ENCODE measurements around the gene ATP8A2.

The ATP8A2 gene

GRCh38 chr13:25881136-25881926 lies 509.6 kb downstream of the ATP8A2 start:
- H3K27ac ChIP-seq (ENCODE audit: low read length): no peak overlapping the region

GRCh38 chr13:25881971-25882451 lies 510.2 kb downstream of the ATP8A2 start:
- Histone ChIP-seq H3K27ac (ENCODE audit: low read length) (no peak overlapping the region), H3K9me3 (ENCODE audit: control insufficient read depth in 1 of 2, low read length in 2 of 2) (no peaks in the 10 kb centered on the region), H3K4me3 (ENCODE audit: low read depth in 1 of 2, low read length in 2 of 2) (no peak overlapping the region), H3K36me3 (ENCODE audit: control insufficient read depth in 1 of 2, insufficient read depth in 2 of 2, low read length in 2 of 2) (no peaks in the 10 kb centered on the region), H3K27me3 (ENCODE audit: low read depth, low read length) (no peaks in the 10 kb centered on the region), H3K4me1 (ENCODE audit: control insufficient read depth in 1 of 2, insufficient read depth in 2 of 2, low read length in 2 of 2) (no peaks in the 10 kb centered on the region)

More at GRCh38 chr13:25881136-25881926, 509.6 kb downstream of the ATP8A2 start:
- Histone ChIP-seq H3K36me3 (ENCODE audit: control insufficient read depth in 1 of 2, insufficient read depth in 2 of 2, low read length in 2 of 2) (no peaks in the 10 kb centered on the region), H3K9me3 (ENCODE audit: control insufficient read depth in 1 of 2, low read length in 2 of 2) (no peaks in the 10 kb centered on the region), H3K4me1 (ENCODE audit: control insufficient read depth in 1 of 2, insufficient read depth in 2 of 2, low read length in 2 of 2) (no peaks in the 10 kb centered on the region), H3K4me3 (ENCODE audit: low read depth in 1 of 2, low read length in 2 of 2) (no peak overlapping the region), H3K27me3 (ENCODE audit: low read depth, low read length) (no peaks in the 10 kb centered on the region)

DNA sequence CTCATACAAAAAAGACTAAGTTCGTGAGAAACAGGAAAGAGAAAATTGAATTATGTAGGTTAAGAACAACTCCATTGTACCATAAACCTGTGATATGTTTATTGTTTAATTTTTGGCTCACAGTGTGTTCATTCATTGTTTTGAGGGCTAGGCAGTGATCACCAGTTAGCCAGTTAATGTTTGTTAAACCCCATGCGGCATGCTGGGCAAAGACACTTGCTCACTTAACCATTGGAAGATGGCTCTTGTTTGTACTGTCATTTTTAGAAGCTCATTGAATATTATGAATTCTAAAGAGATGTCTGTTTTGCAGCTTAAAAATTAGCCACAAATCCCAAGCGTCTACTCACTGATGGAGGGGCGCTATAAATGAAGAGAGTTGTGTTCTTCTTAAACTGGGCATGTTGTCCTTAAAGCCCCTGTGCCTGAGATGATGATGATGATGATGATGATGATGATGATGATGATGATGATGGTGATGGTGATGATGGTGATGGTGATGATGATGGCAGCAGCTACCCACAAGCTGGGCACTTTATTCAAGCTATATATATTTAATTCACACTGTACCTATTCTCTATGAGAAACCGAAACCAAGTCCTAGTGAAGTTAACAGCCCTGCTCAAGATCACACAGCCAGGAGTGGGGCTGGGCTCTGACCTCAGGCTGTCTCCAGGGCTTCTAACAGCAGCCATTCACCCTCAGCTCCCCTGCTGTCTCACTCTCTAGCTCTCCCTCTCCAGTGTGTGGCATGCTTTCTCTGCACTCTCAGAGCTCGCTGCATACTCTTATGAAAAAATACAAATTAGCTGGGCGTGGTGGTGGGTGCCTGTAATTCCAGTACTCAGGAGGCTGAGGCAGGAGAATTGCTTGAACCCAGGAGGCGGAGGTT lies 510.9 kb downstream of the ATP8A2 start:
- Histone ChIP-seq H3K27ac (ENCODE audit: low read length) (no peak overlapping the region), H3K9me3 (ENCODE audit: control insufficient read depth in 1 of 2, low read length in 2 of 2) (no peaks in the 10 kb centered on the region), H3K4me3 (ENCODE audit: low read depth in 1 of 2, low read length in 2 of 2) (no peak overlapping the region), H3K36me3 (ENCODE audit: control insufficient read depth in 1 of 2, insufficient read depth in 2 of 2, low read length in 2 of 2) (no peaks in the 10 kb centered on the region), H3K4me1 (ENCODE audit: control insufficient read depth in 1 of 2, insufficient read depth in 2 of 2, low read length in 2 of 2) (no peaks in the 10 kb centered on the region), H3K27me3 (ENCODE audit: low read depth, low read length) (no peaks in the 10 kb centered on the region)

- no peaks in the 10 kb centered on the region for H3K27me3 ChIP-seq (ENCODE audit: low read depth, low read length)
- H3K9me3 ChIP-seq (ENCODE audit: control insufficient read depth in 1 of 2, low read length in 2 of 2): no peaks in the 10 kb centered on the region
- H3K4me1 ChIP-seq (ENCODE audit: control insufficient read depth in 1 of 2, insufficient read depth in 2 of 2, low read length in 2 of 2): no peaks in the 10 kb centered on the region
- H3K4me3 ChIP-seq (ENCODE audit: low read depth in 1 of 2, low read length in 2 of 2): no peak overlapping the region
- no peak overlapping the region for H3K27ac ChIP-seq (ENCODE audit: low read length)
- H3K36me3 ChIP-seq (ENCODE audit: control insufficient read depth in 1 of 2, insufficient read depth in 2 of 2, low read length in 2 of 2): no peaks in the 10 kb centered on the region
These were observed 513.6 kb downstream of the ATP8A2 start for GRCh38 chr13:25885418-25885817.

GRCh38 chr13:25886438-25887214 lies 514.9 kb downstream of the ATP8A2 start:
- H3K4me1 ChIP-seq (ENCODE audit: control insufficient read depth in 1 of 2, insufficient read depth in 2 of 2, low read length in 2 of 2): no peaks in the 10 kb centered on the region
- no peaks in the 10 kb centered on the region for H3K27me3 ChIP-seq (ENCODE audit: low read depth, low read length)
- H3K9me3 ChIP-seq (ENCODE audit: control insufficient read depth in 1 of 2, low read length in 2 of 2): no peaks in the 10 kb centered on the region
- no peak overlapping the region for H3K27ac ChIP-seq (ENCODE audit: low read length)
- H3K4me3 ChIP-seq (ENCODE audit: low read depth in 1 of 2, low read length in 2 of 2): no peak overlapping the region
- no peaks in the 10 kb centered on the region for H3K36me3 ChIP-seq (ENCODE audit: control insufficient read depth in 1 of 2, insufficient read depth in 2 of 2, low read length in 2 of 2)

GRCh38 chr13:25887962-25888655 lies 516.3 kb downstream of the ATP8A2 start:
- Histone ChIP-seq H3K4me3 (ENCODE audit: low read depth in 1 of 2, low read length in 2 of 2) (no peak overlapping the region), H3K4me1 (ENCODE audit: control insufficient read depth in 1 of 2, insufficient read depth in 2 of 2, low read length in 2 of 2) (no peaks in the 10 kb centered on the region), H3K27me3 (ENCODE audit: low read depth, low read length) (no peaks in the 10 kb centered on the region)

DNA sequence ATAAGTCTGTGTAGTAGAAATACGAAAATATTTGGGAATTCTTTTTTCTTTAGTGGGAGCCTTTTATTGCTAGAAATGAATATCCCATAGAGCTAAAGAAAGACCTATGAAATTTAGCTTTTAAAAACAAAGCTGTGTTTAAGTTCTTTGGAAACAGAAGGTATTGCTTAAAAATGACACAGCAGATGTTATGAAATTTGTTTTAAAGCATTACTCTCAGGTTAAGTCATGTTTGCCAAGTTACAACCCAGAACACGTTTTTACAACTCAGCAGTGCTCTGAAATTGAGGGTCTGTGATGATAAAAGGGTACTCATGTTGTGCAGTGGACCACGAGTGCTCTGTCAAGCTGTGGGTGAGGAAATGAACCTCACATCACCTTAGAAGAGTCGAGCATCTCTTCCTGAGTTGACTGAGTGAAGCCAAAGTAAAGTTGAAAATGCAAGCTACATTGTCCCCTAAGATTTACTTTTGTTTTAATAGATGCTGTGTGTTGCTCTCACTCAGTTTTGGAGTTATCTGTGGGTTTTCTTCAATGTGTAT lies 519.0 kb downstream of the ATP8A2 start:
- H3K27ac ChIP-seq (ENCODE audit: low read length): no peak overlapping the region
- H3K36me3 ChIP-seq (ENCODE audit: control insufficient read depth in 1 of 2, insufficient read depth in 2 of 2, low read length in 2 of 2): no peaks in the 10 kb centered on the region
- no peaks in the 10 kb centered on the region for H3K27me3 ChIP-seq (ENCODE audit: low read depth, low read length)
- H3K4me1 ChIP-seq (ENCODE audit: control insufficient read depth in 1 of 2, insufficient read depth in 2 of 2, low read length in 2 of 2): no peaks in the 10 kb centered on the region
- no peaks in the 10 kb centered on the region for H3K9me3 ChIP-seq (ENCODE audit: control insufficient read depth in 1 of 2, low read length in 2 of 2)
- H3K4me3 ChIP-seq (ENCODE audit: low read depth in 1 of 2, low read length in 2 of 2): no peak overlapping the region

More at GRCh38 chr13:25887962-25888655, 516.3 kb downstream of the ATP8A2 start:
- no peaks in the 10 kb centered on the region for H3K9me3 ChIP-seq (ENCODE audit: control insufficient read depth in 1 of 2, low read length in 2 of 2)
- H3K36me3 ChIP-seq (ENCODE audit: control insufficient read depth in 1 of 2, insufficient read depth in 2 of 2, low read length in 2 of 2): no peaks in the 10 kb centered on the region
- no peak overlapping the region for H3K27ac ChIP-seq (ENCODE audit: low read length)

GRCh38 chr13:25898991-25899390 lies 527.2 kb downstream of the ATP8A2 start:
- no peaks in the 10 kb centered on the region for H3K36me3 ChIP-seq (ENCODE audit: control insufficient read depth in 1 of 2, insufficient read depth in 2 of 2, low read length in 2 of 2)
- no peaks in the 10 kb centered on the region for H3K27me3 ChIP-seq (ENCODE audit: low read depth, low read length)
- no peak overlapping the region for H3K4me3 ChIP-seq (ENCODE audit: low read depth in 1 of 2, low read length in 2 of 2)
- no peaks in the 10 kb centered on the region for H3K4me1 ChIP-seq (ENCODE audit: control insufficient read depth in 1 of 2, insufficient read depth in 2 of 2, low read length in 2 of 2)
- H3K9me3 ChIP-seq (ENCODE audit: control insufficient read depth in 1 of 2, low read length in 2 of 2): no peaks in the 10 kb centered on the region
- H3K27ac ChIP-seq (ENCODE audit: low read length): no peak overlapping the region

- H3K9me3 ChIP-seq (ENCODE audit: control insufficient read depth in 1 of 2, low read length in 2 of 2): no peaks in the 10 kb centered on the region
- no peaks in the 10 kb centered on the region for H3K4me1 ChIP-seq (ENCODE audit: control insufficient read depth in 1 of 2, insufficient read depth in 2 of 2, low read length in 2 of 2)
- no peaks in the 10 kb centered on the region for H3K36me3 ChIP-seq (ENCODE audit: control insufficient read depth in 1 of 2, insufficient read depth in 2 of 2, low read length in 2 of 2)
- H3K27me3 ChIP-seq (ENCODE audit: low read depth, low read length): no peaks in the 10 kb centered on the region
- no peak overlapping the region for H3K4me3 ChIP-seq (ENCODE audit: low read depth in 1 of 2, low read length in 2 of 2)
- H3K27ac ChIP-seq (ENCODE audit: low read length): no peak overlapping the region
These were observed 527.7 kb downstream of the ATP8A2 start for GRCh38 chr13:25899464-25899863.

DNA sequence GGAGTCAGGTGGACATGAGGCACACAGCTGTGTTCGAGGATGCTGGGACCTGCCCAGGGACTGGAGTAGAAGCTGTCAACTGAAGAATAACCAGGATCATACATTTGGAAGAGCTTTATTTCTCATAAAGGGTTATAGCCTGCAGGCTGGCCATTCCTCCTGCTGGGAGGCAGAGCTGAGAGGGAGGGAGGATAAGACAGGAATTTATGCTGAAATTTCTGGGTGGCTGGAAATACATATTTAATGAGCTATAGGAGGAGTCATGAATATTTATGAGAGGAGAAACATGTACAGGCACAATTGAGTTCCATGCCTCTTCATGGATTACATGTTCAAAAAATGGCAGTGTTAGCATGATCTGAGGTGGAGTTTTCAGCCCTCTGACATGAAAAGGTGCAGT lies 528.2 kb downstream of the ATP8A2 start:
- no peak overlapping the region for H3K4me3 ChIP-seq (ENCODE audit: low read depth in 1 of 2, low read length in 2 of 2)
- no peaks in the 10 kb centered on the region for H3K9me3 ChIP-seq (ENCODE audit: control insufficient read depth in 1 of 2, low read length in 2 of 2)
- no peak overlapping the region for H3K27ac ChIP-seq (ENCODE audit: low read length)
- H3K27me3 ChIP-seq (ENCODE audit: low read depth, low read length): no peaks in the 10 kb centered on the region
- H3K36me3 ChIP-seq (ENCODE audit: control insufficient read depth in 1 of 2, insufficient read depth in 2 of 2, low read length in 2 of 2): no peaks in the 10 kb centered on the region
- no peaks in the 10 kb centered on the region for H3K4me1 ChIP-seq (ENCODE audit: control insufficient read depth in 1 of 2, insufficient read depth in 2 of 2, low read length in 2 of 2)

Data from muscle layer of duodenum (tissue), 2 donors.